Measurements from ENCODE around the gene ARHGAP26. TPM values are rescaled to one million over a fixed set of nuclear protein-coding genes. Genes with fewer than 3 reads are reported as not detected.

The ARHGAP26 gene
- total RNA-seq, 1 donor from 2014 or later, result 17.1 TPM

DNA sequence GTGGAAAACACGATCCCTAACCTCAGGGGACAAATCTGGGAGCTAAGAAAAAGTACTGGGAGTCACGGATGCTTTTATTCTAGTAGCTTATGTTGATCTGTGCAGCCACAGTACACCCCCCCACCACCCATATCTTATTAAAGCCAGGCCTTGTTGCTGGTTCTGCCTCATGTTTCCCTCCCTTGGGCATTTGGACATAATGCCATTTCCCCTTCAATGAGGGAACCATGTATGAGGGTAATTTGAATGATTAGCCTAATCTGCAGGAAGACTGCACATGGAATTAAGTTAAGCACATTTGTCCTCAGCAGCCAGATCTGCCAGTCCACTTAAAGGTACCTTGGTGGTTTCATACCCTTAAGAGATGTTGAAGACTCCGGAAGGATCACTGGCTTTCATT is 102.0 kb downstream of the ARHGAP26 start:
- Histone ChIP-seq H3K36me3 (ENCODE audit: control insufficient read depth, insufficient read depth, low read length) (no peaks in the 10 kb centered on the region), H3K27me3 (ENCODE audit: control insufficient read depth, insufficient read depth, low read length) (no peaks in the 10 kb centered on the region), H3K4me3 (ENCODE audit: low read depth, low read length) (no peak overlapping the region)
- DNase-seq (ENCODE audit: low read depth) (no peak), FAIRE-seq (no peak)
- TF ChIP-seq, protein P1, sequence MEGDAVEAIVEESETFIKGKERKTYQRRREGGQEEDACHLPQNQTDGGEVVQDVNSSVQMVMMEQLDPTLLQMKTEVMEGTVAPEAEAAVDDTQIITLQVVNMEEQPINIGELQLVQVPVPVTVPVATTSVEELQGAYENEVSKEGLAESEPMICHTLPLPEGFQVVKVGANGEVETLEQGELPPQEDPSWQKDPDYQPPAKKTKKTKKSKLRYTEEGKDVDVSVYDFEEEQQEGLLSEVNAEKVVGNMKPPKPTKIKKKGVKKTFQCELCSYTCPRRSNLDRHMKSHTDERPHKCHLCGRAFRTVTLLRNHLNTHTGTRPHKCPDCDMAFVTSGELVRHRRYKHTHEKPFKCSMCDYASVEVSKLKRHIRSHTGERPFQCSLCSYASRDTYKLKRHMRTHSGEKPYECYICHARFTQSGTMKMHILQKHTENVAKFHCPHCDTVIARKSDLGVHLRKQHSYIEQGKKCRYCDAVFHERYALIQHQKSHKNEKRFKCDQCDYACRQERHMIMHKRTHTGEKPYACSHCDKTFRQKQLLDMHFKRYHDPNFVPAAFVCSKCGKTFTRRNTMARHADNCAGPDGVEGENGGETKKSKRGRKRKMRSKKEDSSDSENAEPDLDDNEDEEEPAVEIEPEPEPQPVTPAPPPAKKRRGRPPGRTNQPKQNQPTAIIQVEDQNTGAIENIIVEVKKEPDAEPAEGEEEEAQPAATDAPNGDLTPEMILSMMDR (IDR thresholded peaks at IDR 0.05; ENCODE audit: insufficient read depth, low read length, severe bottlenecking), result no peak

DNA sequence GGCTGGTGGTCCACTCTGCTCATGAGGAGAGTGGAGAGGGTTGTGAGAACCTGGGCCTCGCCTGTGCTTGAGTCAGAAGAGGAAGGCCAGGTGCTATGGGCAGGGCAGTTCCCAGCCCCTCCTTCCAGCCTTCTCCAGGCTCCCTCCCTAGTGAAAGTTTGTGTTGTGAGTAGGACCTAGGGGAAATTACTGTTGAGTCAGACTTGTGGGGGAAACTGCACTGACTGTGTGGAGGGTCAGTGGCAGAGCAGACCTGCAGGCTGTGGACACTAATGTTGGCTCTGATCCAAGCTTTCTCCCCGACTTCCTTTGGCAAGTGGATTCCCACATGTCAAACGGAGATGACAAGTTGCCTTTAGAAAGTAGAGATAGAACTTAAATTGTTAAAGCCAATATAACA is 102.6 kb downstream of the ARHGAP26 start:
- DNase-seq (ENCODE audit: low read depth) (peak; percentile 95), FAIRE-seq (no peak)
- H3K36me3 ChIP-seq (ENCODE audit: control insufficient read depth, insufficient read depth, low read length), result no peaks in the 10 kb centered on the region
- no peaks in the 10 kb centered on the region for H3K27me3 ChIP-seq (ENCODE audit: control insufficient read depth, insufficient read depth, low read length)
- no peak overlapping the region for H3K4me3 ChIP-seq (ENCODE audit: low read depth, low read length)
- TF ChIP-seq, protein P1 (IDR thresholded peaks at IDR 0.05; ENCODE audit: insufficient read depth, low read length, severe bottlenecking), result no peak

DNA sequence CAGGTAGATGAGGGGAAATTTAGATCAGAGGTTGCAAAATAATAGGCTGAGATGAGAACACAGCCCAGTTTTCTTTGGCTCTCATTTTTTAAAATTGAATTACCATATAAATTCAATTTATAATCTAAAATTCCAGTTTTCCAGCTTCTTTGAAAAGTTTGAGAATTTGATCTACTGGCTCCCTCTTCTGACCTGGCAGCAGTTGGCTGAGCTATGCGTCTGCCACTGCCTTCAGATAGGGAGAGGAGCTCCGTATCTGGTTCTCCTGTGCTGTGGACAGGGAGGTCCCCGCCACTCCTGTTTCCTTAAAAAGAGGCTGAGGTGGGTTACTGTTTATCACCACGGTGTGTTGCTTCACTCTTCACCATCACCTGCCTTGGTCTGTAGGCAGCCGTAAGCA is 103.7 kb downstream of the ARHGAP26 start:
- FAIRE-seq (no peak), DNase-seq (ENCODE audit: low read depth) (no peak)
- Histone ChIP-seq H3K27me3 (ENCODE audit: control insufficient read depth, insufficient read depth, low read length) (no peaks in the 10 kb centered on the region), H3K4me3 (ENCODE audit: low read depth, low read length) (no peak overlapping the region), H3K36me3 (ENCODE audit: control insufficient read depth, insufficient read depth, low read length) (no peaks in the 10 kb centered on the region)
- TF ChIP-seq, protein P1 (IDR thresholded peaks at IDR 0.05; ENCODE audit: insufficient read depth, low read length, severe bottlenecking), result no peak

DNA sequence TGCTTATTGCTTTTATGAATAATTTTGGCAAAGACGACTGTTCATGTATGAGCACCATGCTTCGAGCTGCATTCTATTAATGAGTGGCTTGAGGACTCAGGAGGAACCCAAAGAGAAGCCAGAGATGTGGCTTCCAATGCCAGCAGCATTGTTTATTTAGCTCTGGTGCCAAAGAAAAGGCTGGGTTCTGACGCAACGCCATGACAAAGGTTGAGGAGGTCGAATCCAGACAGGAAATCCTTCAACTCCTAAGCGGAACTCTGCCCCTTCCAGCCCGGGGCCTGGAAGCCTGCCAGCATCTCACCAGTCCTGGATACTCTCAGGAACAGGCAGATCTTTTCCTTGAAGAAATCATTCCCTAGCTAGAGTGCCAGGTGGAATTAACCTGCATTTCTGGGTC is 104.4 kb downstream of the ARHGAP26 start:
- DNase-seq (ENCODE audit: low read depth) (peak; percentile 84), FAIRE-seq (no peak)
- no peak overlapping the region for H3K4me3 ChIP-seq (ENCODE audit: low read depth, low read length)
- H3K27me3 ChIP-seq (ENCODE audit: control insufficient read depth, insufficient read depth, low read length), result no peaks in the 10 kb centered on the region
- TF ChIP-seq, protein P1 (IDR thresholded peaks at IDR 0.05; ENCODE audit: insufficient read depth, low read length, severe bottlenecking), result no peak
- H3K36me3 ChIP-seq (ENCODE audit: control insufficient read depth, insufficient read depth, low read length), result no peaks in the 10 kb centered on the region

DNA sequence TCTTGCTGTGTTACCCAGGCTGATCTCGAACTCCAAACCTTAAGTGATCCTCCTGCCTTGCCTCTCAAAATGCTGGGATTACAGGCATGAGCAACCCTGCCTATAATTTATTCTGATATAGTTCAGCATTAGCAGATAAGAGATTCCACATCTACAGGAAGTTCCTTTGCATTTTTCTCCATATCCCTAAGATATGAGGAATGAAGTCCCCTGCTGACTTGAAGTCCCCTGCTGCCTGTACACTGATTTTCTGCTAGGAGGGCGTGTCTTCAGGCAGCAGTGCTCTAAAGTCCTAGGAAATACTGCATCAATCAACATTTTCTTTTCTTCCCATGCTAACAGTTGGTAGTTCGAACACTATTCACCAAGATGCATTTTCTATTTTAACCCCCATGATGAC is 105.8 kb downstream of the ARHGAP26 start:
- DNase-seq (ENCODE audit: low read depth) (no peak), FAIRE-seq (no peak)
- H3K4me3 ChIP-seq (ENCODE audit: low read depth, low read length), result no peak overlapping the region
- no peaks in the 10 kb centered on the region for H3K27me3 ChIP-seq (ENCODE audit: control insufficient read depth, insufficient read depth, low read length)
- no peaks in the 10 kb centered on the region for H3K36me3 ChIP-seq (ENCODE audit: control insufficient read depth, insufficient read depth, low read length)
- TF ChIP-seq, protein P1 (IDR thresholded peaks at IDR 0.05; ENCODE audit: insufficient read depth, low read length, severe bottlenecking), result no peak

DNA sequence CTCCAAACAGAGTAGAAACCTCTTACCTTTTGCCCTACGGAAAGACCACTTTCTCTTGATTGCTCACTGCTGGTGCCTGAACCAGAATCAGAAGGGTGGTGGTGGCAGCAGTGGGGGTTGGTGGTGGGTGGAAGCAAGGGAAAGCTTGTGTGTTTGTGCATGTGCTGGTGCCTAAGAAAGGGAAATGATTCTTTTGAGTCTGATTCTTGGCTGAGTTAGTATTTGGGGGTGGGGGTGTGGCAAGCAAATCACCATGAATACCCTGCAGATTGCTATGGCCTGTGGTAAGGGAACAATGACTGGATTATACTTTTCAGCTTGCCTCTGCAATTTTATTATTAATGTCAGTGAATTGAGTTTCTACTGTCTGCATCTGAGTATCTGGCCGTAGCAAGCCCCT is 106.6 kb downstream of the ARHGAP26 start:
- no peaks in the 10 kb centered on the region for H3K27me3 ChIP-seq (ENCODE audit: control insufficient read depth, insufficient read depth, low read length)
- FAIRE-seq, result no peak
- no peak overlapping the region for H3K4me3 ChIP-seq (ENCODE audit: low read depth, low read length)
- no peaks in the 10 kb centered on the region for H3K36me3 ChIP-seq (ENCODE audit: control insufficient read depth, insufficient read depth, low read length)
- DNase-seq (ENCODE audit: low read depth), result no peak
- TF ChIP-seq, protein P1 (IDR thresholded peaks at IDR 0.05; ENCODE audit: insufficient read depth, low read length, severe bottlenecking), result no peak

All from bronchial epithelial cell (primary cell).